SK-N-SH treated with all-trans-retinoic acid at 6 μM for 48 hours (cell line): Measurements from ENCODE around the gene SPOCD1.

Experiments used
- ARNTL ChIP-seq: fragments of 450-650 bp; formaldehyde crosslinking; IDR thresholded peaks from 2 replicates; pipeline ENCODE4 v1.5.0; 2020; ENCODE audit warnings: low read depth, mild to moderate bottlenecking, moderate library complexity, borderline replicate concordance
- BACH2 ChIP-seq: fragments of 250-450 bp; sonication (Bioruptor Pico); IDR thresholded peaks from 2 replicates; pipeline ENCODE4 v1.9.0; 2021; ENCODE audit warnings: mild to moderate bottlenecking, borderline replicate concordance
- CSDC2 ChIP-seq: fragments of 250-450 bp; sonication (Bioruptor Pico); IDR thresholded peaks from 2 replicates; pipeline ENCODE4 v1.5.0; 2020; ENCODE audit warnings: mild to moderate bottlenecking, moderate library complexity
- ESRRG ChIP-seq: fragments of 250-450 bp; sonication (Bioruptor Pico); IDR thresholded peaks from 2 replicates; pipeline ENCODE4 v1.6.1; 2021; ENCODE audit warnings: mild to moderate bottlenecking
- GLIS3 ChIP-seq: fragments of 250-450 bp; sonication (Bioruptor Pico); IDR thresholded peaks from 2 replicates; pipeline ENCODE4 v1.5.0; 2020; ENCODE audit warnings: mild to moderate bottlenecking, moderate library complexity
- ISL1 ChIP-seq: fragments of 250-450 bp; sonication (Bioruptor Pico); IDR thresholded peaks from 2 replicates; pipeline ENCODE4 v2.1.2; 2022; ENCODE audit warnings: mild to moderate bottlenecking, moderate library complexity
- OSR1 ChIP-seq: fragments of 250-450 bp; sonication (Bioruptor Pico); IDR thresholded peaks from 2 replicates; pipeline ENCODE4 v1.8.0; 2022; ENCODE audit warnings: moderate library complexity, mild to moderate bottlenecking, inconsistent platforms
- RARB ChIP-seq: fragments of 250-450 bp; sonication (Bioruptor Pico); IDR thresholded peaks from 2 replicates; pipeline ENCODE4 v1.8.0; 2021; ENCODE audit warnings: mild to moderate bottlenecking, moderate library complexity
- TCF4 ChIP-seq: fragments of 250-450 bp; sonication (Bioruptor Pico); IDR thresholded peaks from 2 replicates; pipeline ENCODE4 v1.8.0; 2021; ENCODE audit warnings: mild to moderate bottlenecking, moderate library complexity, borderline replicate concordance
- ZFP30 ChIP-seq: fragments of 450-650 bp; formaldehyde crosslinking; IDR thresholded peaks from 2 replicates; pipeline ENCODE4 v1.5.0; 2022; ENCODE audit warnings: mild to moderate bottlenecking, moderate library complexity
- ZNF70 ChIP-seq: fragments of 450-650 bp; formaldehyde crosslinking; IDR thresholded peaks from 2 replicates; pipeline ENCODE4 v1.5.0; 2020; ENCODE audit warnings: mild to moderate bottlenecking, moderate library complexity
- ZNF8 ChIP-seq: fragments of 450-650 bp; formaldehyde crosslinking; IDR thresholded peaks from 2 replicates; pipeline ENCODE4 v1.5.0; 2020; ENCODE audit warnings: mild to moderate bottlenecking, moderate library complexity
- TF ChIP-seq, protein P1 (sequence below): fragments of 250-450 bp; sonication (Bioruptor Pico); IDR thresholded peaks from 2 replicates; pipeline ENCODE4 v1.8.0; 2020; ENCODE audit warnings: mild to moderate bottlenecking, moderate library complexity, borderline replicate concordance
- TF ChIP-seq, protein P2 (sequence below): fragments of 250-450 bp; sonication (Bioruptor Pico); IDR thresholded peaks from 2 replicates; pipeline ENCODE4 v1.5.1; 2020; ENCODE audit warnings: low read depth, mild to moderate bottlenecking, moderate library complexity

DNA sequence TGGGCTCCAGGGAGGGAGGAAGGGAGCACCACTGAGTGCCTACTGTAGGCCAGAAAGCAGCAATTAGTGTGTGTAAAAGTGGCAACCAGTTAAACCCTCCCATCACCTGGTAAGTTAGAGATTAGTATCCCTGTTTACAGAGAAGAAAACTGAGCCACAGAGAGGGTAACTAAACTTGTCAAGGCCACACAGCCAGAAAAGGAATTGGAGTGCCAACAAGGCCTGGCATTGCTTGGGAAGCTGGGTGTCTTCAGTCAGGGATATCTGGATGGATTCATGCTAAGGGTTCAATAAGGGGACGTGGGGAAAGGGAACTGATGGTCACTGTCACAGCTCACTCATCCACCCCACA lies 28.1 kb downstream of the SPOCD1 start:
- TF ChIP-seq OSR1 (CRISPR knock-in tag) (no peak), ESRRG (CRISPR knock-in tag) (no peak), RARB (CRISPR knock-in tag) (no peak), ARNTL (CRISPR knock-in tag) (no peak), ZNF8 (CRISPR knock-in tag) (no peak), ZNF70 (no peak), GLIS3 (no peak), TCF4 (no peak), ZFP30 (CRISPR knock-in tag) (no peak), ISL1 (CRISPR knock-in tag) (no peak), BACH2 (no peak), CSDC2 (CRISPR knock-in tag) (no peak)
- TF ChIP-seq, protein P1, sequence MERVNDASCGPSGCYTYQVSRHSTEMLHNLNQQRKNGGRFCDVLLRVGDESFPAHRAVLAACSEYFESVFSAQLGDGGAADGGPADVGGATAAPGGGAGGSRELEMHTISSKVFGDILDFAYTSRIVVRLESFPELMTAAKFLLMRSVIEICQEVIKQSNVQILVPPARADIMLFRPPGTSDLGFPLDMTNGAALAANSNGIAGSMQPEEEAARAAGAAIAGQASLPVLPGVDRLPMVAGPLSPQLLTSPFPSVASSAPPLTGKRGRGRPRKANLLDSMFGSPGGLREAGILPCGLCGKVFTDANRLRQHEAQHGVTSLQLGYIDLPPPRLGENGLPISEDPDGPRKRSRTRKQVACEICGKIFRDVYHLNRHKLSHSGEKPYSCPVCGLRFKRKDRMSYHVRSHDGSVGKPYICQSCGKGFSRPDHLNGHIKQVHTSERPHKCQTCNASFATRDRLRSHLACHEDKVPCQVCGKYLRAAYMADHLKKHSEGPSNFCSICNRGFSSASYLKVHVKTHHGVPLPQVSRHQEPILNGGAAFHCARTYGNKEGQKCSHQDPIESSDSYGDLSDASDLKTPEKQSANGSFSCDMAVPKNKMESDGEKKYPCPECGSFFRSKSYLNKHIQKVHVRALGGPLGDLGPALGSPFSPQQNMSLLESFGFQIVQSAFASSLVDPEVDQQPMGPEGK, result no peak
- TF ChIP-seq, protein P2, sequence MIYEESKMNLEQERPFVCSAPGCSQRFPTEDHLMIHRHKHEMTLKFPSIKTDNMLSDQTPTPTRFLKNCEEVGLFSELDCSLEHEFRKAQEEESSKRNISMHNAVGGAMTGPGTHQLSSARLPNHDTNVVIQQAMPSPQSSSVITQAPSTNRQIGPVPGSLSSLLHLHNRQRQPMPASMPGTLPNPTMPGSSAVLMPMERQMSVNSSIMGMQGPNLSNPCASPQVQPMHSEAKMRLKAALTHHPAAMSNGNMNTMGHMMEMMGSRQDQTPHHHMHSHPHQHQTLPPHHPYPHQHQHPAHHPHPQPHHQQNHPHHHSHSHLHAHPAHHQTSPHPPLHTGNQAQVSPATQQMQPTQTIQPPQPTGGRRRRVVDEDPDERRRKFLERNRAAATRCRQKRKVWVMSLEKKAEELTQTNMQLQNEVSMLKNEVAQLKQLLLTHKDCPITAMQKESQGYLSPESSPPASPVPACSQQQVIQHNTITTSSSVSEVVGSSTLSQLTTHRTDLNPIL (CRISPR knock-in tag), result no peak
